ENCODE data around the gene TMEM229B. TPM values are rescaled to one million over a fixed set of nuclear protein-coding genes. Genes with fewer than 3 reads are reported as not detected.

TMEM229B gene
- total and polyA plus RNA-seq, 2 of the 4 experiments (the other 2 are of a cell fraction) = under 0.01 TPM; not detected in 1

DNA sequence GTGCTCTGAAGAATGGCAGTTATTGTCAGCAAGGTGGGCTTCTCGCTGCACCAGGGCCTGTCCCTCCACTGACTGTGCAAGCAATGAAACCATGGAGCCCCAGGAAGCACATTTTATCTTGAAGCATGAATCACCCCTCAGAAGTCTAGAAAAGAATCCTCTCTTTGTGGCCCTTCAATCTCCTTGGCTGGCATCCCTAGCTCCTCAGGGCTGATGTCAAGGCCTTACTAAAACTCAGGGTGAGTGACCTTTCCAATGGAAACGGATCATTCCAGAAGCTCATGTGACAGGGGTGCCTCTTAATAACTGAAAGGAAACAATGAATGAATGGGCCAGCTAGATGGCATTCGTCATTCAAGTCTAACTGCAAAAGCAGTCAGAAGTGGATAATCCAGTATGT lies 22.3 kb upstream of the TMEM229B start:
- Histone ChIP-seq H2BK20ac (ENCODE audit: low read depth, low read length) (no peak overlapping the region), H3K27ac (ENCODE audit: insufficient read depth, low read length) (no peak overlapping the region), H3K9me3 (ENCODE audit: control insufficient read depth, insufficient read depth, low read length) (no peaks in the 10 kb centered on the region), H2AK5ac (ENCODE audit: low read depth, low read length) (no peak overlapping the region), H4K5ac (ENCODE audit: low read depth, low read length) (no peak overlapping the region), H3K23ac (ENCODE audit: low read depth, low read length) (no peak overlapping the region), H3K4me3 (ENCODE audit: insufficient read depth, low read depth, low read length) (no peak overlapping the region), H4K8ac (ENCODE audit: low read depth in 2 of 2, low read length in 2 of 2) (no peak overlapping the region), H3K4me1 (ENCODE audit: control insufficient read depth, insufficient read depth, low read length) (no peaks in the 10 kb centered on the region), H3K27me3 (ENCODE audit: control insufficient read depth, insufficient read depth, low read length) (peaks cover 46% of the 10 kb centered on the region), H2BK120ac (ENCODE audit: low read depth, low read length) (no peak overlapping the region), H2BK5ac (ENCODE audit: low read depth, low read length, poor library complexity, severe bottlenecking) (no peak overlapping the region), H3K14ac (replicated peaks; ENCODE audit: low read depth, low read length) (no peak overlapping the region), H3K4ac (ENCODE audit: low read depth, low read length) (no peak overlapping the region), H4K20me1 (ENCODE audit: insufficient read depth, low read length) (no peaks in the 10 kb centered on the region), H3K56ac (ENCODE audit: extremely low read depth, insufficient read depth, low read length) (no peak overlapping the region), H2BK15ac (ENCODE audit: low read depth, low read length) (no peak overlapping the region), H3K9ac (ENCODE audit: low read depth, low read length) (no peak overlapping the region), H3K4me2 (ENCODE audit: low read depth, low read length) (no peak overlapping the region), H4K91ac (ENCODE audit: insufficient read depth, low read depth, low read length) (no peak overlapping the region), H3K36me3 (ENCODE audit: control insufficient read depth, insufficient read depth, low read length) (no peaks in the 10 kb centered on the region), H2AK9ac (replicated peaks; ENCODE audit: low read depth, low read length, poor library complexity) (no peak overlapping the region), H3K9me1 (ENCODE audit: insufficient read depth, low read length) (no peaks in the 10 kb centered on the region), H3K79me1 (ENCODE audit: low read depth in 1 of 2, low read length in 2 of 2) (no peaks in the 10 kb centered on the region), H2AFZ (replicated peaks; ENCODE audit: low read length, poor library complexity) (no peak overlapping the region), H3K18ac (ENCODE audit: low read depth, low read length) (no peak overlapping the region)
- ChIA-PET CTCF (interaction anchor here (0.8 to 1.1 kb wide), 2 partner anchors 22 to 76 kb away, joined by 3 read pairs; partner anchors contain the start of gene PLEKHH1), POLR2A (ENCODE audit: unreplicated experiment) (no interaction called here)
- intact Hi-C loops (cut with micrococcal nuclease) = no loop called here
- BruUV-seq (replicated peaks) = no TSS peak
- WGBS, 2 experiments (ENCODE audit: extremely low coverage in 2 of 2, insufficient read length in 1 of 2) = no CpG with 5 or more reads among the region's 3 CpGs
- dilution Hi-C loops (cut with HindIII; ENCODE audit: low sequenced_read_pairs, unreplicated experiment) = no loop called here
- ATAC-seq (ENCODE audit: low read depth) (no peak), DNase-seq (no peak)
- in situ Hi-C loops (cut with MboI; ENCODE audit: low sequenced_read_pairs) = no loop called here
- TF ChIP-seq SMC3 (IDR thresholded peaks at IDR 0.05; ENCODE audit: low read depth, low read length) = no peak
- no peak for TF ChIP-seq FOS (IDR thresholded peaks at IDR 0.05; ENCODE audit: low read depth, low read length)
